IPS-NIHi11 (cell line): ENCODE results near the gene CTAG2.
"Not testable (repeated sequence)": the region's sequence is repeated elsewhere in the genome, so short reads cannot be mapped to it uniquely, and the experiment has no call there.

Experiments
- DNase-seq: peaks from one replicate; pipeline ENCODE4 v3.0.0; 2012; ENCODE audit warnings: mixed read lengths, low spot score

The CTAG2 gene

DNA sequence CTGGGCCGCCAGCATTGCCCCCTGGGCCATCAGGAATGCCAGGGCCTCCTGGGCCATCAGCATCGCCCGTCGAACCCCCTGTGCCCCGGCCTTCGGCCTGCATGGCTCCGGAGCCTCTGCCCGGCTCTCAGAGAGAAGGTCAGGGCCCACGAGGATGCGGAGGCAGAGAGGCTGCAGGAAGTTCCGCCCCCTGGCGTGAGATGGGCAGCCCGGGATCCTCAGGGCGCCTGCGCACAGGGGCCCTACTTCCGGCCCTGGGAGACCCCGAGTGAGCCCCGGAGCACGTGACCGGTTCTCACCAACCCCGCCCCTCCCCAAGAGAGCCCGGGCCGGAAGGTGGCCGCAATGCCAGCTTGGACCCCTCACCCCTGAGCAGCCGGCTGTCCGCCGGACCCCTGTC, at the start of gene CTAG2:
Gene CTAG2 (minus strand): TSS at position 167 of the 400 bp plus-strand sequence. CDS start 64 bp downstream, at position 103.
- DNase-seq: not testable (repeated sequence)

DNA sequence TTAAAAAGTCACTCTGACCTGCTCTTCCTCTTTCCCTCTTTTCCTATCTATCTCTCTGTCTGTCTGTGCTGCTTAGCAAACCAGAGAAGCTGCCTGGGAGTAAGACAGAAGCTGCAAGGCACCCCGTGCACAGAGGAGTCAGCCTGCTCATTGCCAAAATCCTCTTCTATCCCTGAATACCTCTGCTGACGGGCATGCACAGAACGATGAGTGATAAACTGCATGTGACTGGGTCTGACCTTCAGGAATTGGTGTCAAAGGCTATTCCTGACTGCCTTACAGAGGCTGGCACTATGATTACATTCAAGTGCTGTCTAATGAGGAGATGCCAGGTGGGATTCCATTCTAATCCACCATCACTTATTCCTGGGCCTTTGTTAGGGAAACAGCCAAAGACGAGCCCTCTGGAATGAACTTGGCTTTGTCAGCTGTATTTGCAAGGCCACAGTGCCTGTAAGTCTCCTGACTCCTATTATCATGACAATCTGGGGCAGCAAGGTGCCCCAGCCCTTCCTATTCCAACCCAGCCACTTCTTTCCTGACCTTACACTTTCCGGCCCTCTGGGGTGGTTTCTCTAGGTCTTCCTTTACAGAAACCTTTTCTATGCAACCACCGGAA, 45.4 kb upstream of the CTAG2 start:
- peak; percentile 34 for DNase-seq

DNA sequence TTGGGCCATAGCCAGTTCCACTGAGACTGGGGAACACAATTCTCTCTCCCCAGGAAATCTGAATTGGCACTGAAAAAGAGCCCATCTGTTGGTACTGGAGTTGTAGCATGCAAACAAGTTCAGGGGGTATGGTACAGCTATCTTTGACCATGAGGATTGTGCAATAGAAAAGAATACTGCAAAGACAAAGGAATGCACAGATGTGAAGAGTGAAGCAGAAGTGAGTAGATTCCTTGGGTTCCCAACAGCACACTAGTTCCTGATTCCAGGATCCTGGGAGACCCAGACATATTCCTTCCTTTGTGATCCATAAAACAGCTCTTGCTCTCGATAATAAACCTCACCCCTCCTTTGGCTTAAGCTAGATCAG, 43.3 kb upstream of the CTAG2 start:
- no peak for DNase-seq

DNA sequence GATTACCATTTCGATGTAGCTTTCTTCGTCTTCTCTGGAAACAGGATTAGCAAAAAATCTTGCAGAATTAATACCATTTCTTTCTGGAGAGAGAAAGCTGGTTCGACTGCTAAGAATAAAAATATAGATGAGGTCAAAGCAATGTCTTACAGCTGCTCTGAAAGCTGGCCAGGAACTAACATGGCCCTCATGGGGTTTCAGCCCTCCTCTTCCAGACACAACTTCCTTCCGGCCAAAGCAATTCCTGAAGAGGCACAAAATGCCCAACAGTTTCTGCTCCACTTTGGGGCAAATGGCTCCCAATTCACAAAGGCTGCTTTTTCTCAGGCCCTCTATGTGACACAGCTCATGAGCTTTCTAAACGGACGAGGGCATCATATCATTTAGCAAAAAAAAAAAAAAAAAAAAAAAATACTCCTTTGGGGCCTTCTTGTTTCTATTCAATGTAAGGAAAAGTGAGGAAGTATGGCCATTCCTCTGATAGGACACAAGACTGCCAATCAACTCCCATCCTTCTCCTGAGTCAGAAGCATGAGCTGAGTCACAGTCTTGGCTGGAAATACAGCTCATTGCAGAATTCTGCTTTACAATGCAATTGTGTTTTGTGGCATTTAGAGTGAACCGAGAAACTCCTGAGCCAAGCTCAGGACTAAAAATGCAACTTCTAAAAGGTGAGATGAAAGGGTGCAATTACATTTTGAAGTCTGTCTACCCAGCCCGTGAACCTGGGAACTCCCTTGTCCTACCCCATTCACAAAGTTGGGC, 42.7 kb upstream of the CTAG2 start:
- DNase-seq: no peak

DNA sequence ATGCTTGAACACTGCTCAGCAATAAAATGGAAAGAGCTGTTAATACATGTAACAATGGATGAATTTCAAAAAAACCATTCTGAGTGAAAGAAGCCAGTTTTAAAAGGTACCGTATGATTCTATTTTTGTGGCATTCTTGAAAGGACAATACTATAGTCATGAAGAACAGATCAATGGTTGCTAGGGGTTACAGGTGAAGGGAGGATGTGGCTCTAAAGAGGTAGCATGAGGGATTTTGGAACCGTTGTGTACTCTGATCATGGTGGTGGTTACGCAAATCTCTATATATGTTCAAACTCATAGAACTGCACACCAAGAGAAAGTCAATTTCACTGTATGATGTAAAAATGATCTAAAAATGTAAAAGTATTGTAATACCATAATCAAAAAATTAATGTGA, 40.0 kb upstream of the CTAG2 start:
- no peak for DNase-seq

DNA sequence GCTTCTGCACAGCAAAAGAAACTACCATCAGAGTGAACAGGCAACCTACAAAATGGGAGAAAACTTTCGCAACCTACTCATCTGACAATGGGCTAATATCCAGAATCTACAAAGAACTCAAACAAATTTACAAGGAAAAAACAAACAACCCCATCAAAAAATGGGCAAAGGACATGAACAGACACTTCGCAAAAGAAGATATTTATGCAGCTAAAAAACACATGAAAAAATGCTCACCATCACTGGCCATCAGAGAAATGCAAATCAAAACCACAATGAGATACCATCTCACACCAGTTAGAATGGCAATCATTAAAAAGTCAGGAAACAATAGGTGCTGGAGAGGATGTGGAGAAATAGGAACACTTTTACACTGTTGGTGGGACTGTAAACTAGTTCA, 37.1 kb upstream of the CTAG2 start:
- DNase-seq: not testable (repeated sequence)

DNA sequence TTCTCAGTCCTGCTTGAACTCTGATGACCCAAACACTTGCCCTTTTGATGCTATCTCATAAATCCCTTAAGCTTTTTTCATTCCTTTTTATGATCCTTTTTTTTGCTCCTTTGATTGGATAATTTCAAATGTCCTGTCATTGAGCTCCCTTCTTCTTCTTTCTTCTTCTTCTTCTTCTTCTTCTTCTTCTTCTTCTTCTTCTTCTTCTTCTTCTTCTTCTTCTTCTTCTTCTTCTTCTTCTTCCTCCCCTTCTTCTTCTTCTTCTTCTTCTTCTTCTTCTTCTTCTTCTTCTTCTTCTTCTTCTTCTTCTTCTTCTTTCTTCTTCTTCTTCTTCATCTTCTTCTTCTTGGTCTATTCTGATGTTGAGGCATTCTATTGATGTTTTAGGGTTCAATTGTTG, 18.7 kb upstream of the CTAG2 start:
- not testable (repeated sequence) for DNase-seq

DNA sequence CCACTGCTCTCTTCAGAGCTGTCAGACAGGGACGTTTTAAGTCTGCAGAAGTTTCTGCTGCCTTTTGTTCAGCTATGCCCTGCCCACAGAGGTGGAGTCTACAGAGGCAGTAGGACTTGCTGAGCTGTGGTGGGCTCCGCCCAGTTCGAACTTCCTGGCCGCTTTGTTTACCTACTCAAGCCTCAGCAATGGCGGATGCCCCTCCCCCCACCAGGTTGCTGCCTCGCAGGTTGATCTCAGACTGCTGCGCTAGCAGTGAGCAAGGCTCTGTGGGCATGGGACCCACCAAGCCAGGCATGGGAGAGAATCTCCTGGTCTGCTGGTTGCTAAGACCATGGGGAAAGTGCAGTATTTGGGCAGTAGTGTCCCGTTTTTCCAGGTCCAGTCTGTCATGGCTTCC, 17.5 kb upstream of the CTAG2 start:
- not testable (repeated sequence) for DNase-seq

DNA sequence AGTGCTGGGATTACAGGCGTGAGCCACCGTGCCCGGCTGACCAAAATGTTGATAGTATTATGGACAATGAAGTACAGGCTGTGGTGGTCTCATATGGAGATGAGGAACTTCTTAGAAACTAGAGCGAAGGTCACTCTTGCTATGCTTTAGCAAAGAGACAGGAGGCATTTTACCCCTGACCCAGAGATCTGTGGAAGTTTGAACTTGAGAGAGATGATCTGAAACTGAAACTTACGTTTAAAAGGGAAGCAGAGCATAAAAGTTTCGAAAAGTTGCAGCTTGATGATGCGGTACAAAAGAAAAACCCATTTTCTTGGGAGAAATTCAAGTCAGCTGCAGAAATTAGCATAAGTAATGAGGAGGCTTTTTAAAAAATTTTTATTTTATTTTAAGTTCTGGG, 8.5 kb upstream of the CTAG2 start:
- DNase-seq: no peak

DNA sequence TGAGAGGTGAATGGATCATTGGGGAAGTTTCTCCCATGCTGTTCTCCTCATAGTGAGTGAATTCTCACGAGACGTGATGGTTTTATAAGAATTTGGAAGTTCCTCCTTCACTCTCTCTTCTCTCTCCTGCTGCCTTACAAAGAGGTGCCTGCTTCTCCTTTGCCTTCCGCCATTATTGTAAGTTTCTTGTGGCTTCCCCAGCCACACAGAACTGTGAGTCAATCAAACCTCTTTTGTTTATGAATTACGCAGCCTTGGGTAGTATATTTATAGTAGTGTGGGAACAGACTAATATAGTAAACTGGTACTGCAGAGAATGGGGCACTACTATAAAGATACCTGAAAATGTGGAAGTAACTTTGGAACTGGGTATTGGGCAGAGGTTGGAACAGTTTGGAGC, 7.8 kb upstream of the CTAG2 start:
- DNase-seq: no peak

DNA sequence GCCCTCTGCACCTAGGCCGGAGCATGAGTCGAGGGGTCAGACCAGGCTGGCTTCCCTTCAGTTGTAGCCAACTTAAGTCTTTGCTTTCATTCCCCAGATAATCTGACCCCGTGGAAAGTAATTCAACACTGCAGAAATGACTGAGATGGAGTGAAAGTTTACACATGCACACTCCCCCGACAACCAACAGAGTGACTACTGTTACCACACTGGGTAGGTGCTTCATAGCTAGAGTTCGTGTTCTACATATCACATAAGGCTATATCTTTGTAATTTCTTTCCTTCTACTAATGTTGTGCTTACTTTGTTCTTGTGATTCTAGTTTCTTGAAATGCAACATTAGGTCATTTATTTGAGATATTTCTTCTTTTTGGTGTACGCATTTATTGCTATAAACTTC, 7.2 kb upstream of the CTAG2 start:
- no peak for DNase-seq

DNA sequence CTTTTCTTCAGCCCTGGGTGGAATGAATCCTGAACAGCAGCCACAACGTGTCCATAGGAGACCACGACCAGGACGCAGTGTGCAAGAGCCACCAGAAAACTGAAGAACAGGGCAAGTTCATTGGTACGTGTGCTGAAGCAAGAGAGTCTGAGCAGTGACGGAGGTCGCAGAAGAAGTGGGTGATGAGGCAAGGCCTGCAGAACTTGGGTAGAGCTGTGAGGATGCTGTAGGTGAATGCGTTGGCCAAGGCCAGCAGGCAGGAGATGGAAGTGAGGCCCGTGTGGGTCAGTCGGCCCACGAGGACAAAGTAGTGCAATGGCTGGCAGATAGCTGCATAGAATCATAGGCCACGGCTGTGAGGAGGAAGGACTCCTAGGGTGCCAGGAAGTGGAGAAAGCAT, 5.6 kb upstream of the CTAG2 start:
- DNase-seq: no peak

DNA sequence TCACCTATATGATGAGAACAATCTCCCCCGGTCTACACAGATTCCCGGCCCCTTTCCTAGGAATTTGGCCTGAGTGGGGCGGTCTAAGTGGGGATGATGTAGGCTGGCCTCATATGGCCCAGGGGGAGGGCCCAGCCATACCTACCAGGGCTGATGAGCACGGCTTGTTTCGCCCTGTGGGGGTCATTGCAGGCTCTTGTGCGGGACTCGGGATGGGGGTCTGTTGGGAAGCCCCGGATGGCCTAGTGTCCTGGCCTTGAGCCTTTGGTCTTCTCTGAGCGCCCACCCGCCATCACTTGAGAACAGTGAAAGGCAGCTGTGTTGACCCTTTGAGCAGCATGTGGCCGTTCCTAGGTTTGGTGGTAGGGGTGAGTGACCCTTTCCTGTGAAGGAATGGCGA, 4.8 kb upstream of the CTAG2 start:
- no peak for DNase-seq

DNA sequence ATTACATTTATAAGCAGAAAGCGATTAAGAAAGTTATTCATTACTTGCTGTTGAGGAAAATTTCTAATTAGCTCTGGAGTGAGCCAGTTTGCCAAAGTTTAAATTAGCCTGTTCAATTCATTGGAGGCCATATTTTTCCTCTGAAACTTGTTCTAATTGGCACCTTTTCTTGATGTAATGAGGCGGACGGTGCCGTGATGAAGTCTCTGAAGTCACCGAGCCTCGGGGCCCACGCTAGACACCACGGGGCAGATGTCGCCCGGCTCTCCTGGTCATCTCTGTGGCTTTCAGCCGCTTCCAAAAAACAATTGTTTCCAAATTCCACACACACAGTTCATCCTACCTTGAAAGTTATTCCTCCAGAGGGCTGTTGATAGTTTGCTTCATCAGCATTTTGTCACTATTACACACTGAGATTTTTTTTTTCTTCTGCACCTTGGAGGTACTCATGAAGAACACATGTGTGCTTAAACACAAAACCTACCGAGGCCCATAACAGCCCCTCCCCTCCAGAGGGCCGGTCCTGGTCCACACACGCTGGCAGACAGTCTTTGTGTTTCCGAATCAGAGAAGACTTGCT, 3.9 kb upstream of the CTAG2 start:
- DNase-seq: no peak

DNA sequence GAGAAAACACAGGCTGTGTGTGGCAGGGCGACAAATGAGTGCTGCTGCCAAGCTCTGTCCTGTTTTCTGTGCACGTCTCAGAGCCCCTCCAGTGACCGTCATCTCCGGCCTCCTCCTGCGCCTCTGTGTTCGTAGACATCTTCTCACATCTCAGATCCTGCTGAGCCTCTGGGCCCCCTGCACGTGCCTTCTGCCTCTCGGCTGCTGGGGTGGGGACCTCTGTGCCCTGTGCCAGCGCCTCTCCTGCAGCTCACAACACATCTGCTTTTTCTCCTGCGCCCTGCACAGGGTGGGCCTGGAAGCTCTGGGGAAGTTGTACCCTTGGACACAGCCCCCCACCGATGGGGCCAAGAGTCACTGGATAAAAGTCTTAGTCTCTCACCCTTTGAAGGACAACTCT, 2.4 kb upstream of the CTAG2 start:
- DNase-seq: no peak

DNA sequence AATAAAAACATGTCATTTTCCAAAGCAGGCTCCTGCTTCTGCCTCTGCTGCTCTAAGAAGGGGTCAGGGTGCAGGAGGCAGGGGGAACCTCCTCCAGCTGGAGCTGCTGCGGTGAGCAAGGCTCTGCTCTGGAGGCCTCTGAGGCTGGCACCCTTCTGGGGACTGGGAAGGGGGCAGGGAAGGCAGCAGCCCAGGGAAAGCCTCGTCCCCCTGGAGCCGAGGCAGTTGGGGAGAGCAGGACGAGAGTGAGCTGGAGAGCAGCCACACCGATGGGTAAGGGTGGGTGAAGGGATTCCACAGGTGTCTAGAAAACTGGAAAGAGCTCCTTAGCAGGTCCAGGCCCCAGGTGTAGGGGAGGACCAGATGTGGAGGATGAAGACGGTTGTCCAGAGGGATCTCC, 2.0 kb upstream of the CTAG2 start:
- DNase-seq: no peak

DNA sequence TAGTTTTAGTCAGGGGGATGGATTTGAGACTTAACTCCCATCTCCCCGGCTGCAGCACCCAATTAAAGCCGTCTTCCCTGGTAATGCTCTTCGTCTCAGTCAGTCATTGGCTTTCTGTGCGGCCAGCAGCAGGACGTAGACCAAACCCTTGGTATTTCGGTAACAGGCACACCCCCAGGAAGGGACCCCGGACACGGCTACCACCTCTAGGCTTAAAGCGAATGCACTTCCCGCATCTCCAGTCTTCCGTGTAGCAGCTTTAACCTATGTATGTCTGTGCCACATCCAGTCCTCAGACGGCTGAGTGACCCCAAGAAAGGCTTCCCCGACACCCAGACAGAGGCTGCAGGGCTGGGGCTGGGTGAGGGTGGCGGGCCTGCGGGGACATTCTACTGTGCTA, 1.5 kb upstream of the CTAG2 start:
- no peak for DNase-seq

DNA sequence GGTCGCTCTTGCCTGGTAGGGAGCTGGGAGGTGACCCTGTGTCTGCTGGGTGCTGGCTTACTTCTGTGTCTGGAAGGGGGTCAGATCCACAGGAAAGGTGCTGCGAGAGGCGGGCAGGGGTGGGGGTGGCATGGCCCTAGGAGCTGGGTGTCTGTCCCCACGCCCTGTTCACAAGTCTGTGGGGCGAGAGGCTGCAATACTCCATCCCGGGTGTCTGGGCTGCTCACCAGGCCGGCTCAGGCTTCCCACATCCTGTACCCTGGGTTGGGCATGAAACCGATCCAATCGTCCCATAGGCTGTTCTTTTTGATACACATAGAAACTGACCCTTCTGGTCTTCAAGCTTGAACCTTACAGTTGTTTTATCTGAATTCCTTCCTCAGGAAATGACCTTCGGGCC, 993 bp upstream of the CTAG2 start:
- DNase-seq: no peak

DNA sequence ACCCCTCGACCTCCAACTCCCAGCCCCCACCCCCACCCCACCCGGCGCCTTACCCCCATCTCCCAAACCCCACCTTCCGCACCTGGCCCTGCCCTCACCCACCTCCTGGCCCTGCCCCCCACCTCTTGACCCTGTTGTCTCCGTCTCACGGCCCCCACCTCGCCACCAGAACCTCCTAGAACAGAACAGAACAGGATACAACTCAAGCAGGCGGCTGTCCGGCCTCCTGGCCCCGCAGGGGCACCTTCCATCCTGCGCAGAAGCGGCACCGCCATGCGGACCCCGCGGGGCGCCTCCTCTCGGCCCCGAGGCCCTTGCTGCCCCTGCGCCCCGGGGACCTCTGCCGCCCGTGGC, 354 bp downstream of the CTAG2 start:
- no peak for DNase-seq

DNA sequence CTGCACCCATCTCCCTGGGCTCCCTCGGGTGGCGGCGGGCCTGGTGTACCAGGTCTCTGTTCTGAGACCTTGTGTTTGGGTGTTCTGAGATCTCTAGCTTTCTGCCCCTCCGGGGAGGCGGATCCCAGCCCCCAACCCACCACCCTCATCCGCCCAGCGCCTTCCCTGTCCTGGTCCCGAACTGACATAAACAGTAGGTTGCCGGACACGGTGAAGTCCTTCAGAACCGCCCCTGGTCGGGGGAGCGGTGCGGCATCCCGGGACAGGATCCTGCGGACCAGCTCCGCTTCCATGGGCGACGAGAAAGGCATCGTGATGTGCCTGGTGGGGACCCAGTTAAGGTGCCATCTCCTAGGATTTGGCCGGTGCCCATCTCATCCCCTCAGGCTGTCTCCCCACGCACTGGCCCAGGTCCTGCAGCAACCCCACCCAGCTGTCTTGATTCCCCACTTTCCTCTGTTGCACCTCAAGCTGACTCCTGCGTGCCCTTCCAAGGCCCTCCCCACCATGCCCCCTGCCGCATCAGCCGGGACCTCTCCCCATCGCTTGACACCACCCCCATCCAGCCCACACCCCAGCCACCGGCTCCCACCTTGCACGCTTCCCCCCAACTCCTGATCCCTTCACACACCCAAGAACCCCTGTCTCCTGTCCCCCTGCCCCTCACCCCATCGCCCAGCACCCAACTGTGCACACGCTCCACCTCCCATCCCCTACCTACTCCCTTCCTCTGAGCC, 900 bp downstream of the CTAG2 start:
- DNase-seq: no peak

DNA sequence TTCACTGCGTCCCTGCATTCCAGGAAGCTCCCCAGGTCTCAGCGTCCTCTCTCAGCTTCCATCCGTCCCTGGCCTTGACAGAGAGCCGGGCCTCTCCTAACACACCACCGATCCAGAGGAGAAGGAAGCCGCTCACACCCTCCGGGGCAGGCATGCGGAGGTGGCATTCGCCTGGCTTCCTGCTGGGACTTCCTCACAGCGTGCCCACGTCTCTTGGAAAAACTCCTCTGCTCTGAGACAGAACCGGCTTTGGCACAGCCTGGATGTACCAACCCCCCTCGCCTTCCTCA, 3.2 kb downstream of the CTAG2 start:
- peak; percentile 14 for DNase-seq

DNA sequence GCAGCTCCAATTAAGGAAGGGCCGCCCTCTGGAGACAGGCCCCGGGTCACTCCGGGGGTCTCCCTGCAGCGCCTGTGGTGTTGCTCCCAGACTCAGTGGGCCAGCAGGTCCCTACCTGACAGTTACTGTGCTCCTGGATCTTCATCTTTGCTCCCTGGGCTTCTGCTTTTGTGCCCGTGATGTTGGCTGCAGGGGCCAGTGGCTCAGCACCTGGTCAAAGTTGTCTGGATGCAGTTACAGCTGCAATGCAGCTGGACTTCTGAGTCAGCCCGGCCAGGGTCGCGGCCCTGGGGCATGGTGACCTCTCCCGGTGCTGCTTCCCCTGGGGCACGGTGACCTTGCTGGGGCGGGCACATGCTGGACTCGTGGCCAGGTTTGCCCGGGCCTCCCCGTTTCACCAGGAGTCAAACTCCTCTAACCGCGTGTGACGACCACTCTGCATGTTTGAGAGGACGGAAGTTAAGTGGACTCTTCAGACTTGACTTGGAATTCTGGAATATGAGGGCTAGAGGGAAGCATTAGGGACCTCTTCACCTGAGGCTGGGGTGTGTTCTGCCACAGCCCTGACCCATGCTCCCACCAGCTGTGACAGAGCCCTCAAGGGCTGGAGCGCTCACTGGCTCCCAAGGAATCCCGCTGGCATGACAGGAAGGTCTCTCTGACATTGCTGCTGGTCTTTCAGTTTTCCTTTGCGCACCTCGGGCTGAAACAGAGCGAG, 3.7 kb downstream of the CTAG2 start:
- DNase-seq: no peak

DNA sequence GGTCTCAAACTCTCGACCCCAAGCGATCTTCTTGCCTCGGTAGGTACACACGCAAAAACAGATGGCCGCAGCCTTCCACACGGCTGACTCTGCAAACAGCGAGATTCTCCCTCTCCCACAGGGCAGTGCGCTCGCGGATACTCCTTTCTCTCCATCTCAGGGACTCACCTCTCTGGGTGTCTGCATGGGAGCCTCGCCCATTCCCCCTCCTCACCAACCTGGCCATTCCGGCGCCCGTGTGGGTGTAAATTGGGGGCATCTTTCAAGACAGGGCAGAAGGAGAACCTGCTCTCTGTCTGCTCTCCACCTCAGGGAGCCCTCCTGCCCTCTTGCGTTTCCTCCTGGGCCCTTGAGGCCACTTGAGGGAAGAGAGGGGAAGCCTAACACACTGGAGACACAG, 4.4 kb downstream of the CTAG2 start:
- DNase-seq: no peak
